ENCODE measurements around the gene PDZD4. TPM values are rescaled to one million over a fixed set of nuclear protein-coding genes. Genes with fewer than 3 reads are reported as not detected.

Gene PDZD4
- total RNA-seq, 4 donors from 2014 or later = 0.65 to 1.3 (median 0.80) TPM

DNA sequence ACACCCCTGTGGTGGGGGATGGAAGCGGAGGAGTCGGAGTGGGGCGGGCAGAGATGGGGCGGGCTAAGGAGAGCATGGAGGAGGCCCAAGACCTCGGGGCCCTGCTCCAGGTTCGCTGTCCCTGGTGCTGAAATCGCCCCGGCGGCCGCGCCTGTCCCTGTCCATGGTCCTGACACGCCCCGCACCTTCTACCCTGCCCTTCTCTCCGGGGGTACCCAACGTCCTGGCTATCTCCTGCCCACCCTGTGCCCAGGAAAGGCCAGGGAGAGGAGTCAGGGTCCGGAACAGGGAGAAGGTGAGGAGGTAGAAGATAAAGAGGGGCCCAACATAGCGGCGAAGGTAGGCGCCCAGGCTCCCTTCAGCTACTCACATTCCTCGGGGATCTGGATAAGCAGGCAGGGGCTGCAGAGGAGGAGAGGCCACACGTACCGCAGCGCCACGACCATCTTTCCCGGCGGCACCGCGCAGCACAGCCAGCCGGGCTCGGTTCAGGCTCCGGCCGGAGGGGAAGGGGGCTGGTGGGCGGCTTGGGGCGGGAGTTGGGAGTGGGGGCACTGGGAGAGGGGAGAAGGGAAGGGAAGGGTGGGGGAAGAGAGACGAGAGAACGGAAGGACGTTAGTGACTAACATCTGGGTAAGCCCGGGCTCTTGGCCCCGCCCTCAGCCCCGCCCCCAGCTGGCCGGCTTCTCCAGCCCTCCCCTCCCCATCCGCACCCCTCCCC lies 45.2 kb upstream of the PDZD4 start:
- TF ChIP-seq, protein P1, sequence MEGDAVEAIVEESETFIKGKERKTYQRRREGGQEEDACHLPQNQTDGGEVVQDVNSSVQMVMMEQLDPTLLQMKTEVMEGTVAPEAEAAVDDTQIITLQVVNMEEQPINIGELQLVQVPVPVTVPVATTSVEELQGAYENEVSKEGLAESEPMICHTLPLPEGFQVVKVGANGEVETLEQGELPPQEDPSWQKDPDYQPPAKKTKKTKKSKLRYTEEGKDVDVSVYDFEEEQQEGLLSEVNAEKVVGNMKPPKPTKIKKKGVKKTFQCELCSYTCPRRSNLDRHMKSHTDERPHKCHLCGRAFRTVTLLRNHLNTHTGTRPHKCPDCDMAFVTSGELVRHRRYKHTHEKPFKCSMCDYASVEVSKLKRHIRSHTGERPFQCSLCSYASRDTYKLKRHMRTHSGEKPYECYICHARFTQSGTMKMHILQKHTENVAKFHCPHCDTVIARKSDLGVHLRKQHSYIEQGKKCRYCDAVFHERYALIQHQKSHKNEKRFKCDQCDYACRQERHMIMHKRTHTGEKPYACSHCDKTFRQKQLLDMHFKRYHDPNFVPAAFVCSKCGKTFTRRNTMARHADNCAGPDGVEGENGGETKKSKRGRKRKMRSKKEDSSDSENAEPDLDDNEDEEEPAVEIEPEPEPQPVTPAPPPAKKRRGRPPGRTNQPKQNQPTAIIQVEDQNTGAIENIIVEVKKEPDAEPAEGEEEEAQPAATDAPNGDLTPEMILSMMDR (IDR thresholded peaks at IDR 0.05; ENCODE audit: low read depth) = no peak

DNA sequence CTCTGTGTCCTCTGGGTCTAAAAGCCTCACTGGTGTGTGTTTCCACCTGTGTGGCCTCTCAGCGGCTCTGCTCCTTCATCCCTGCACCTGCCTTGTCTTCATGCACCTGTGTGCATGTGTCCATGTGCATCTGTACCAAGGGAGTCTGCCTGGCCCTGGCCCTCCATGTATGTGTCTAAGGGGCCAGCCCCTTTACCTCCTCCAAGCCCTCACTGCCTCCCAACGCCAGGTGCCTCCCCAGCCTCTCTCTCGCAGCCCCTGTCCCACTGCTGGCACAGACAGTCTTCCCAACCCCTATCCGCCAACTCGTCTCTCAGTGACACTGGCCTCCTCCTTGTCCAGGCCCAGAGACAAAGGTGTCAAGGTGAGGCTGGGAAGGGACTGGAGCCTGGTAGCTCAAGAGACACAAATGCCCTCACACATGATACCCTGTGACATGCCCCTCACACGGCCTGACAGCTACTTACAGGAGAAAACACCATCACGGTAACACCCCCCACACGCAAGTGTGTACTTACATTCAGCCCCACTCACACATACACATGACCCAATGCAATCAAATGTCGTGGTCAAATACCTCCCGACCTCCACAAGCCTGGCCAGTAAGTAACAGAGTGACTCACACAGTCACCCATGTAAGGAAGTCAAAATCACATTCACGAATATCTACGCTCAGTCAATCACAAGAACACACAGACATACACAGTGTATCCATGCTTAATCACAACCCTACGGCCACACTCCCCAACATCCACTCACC lies 44.2 kb upstream of the PDZD4 start:
- TF ChIP-seq, protein P1 (IDR thresholded peaks at IDR 0.05; ENCODE audit: low read depth) = no peak

DNA sequence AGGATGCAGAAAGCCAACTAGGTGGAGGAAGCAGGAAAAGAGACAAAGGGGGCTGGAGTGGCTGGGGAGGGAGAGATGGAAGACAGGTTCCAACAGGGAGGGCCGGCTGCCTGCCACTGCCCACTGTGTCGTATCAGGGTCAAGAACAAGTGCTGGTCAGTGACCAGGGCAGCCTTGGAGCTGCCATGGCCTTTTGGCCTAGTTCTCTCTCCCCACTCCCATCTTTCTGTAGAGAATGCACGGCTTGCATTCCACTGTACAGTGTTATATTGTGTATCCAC lies 43.7 kb upstream of the PDZD4 start:
- TF ChIP-seq, protein P1 (IDR thresholded peaks at IDR 0.05; ENCODE audit: low read depth) = no peak

DNA sequence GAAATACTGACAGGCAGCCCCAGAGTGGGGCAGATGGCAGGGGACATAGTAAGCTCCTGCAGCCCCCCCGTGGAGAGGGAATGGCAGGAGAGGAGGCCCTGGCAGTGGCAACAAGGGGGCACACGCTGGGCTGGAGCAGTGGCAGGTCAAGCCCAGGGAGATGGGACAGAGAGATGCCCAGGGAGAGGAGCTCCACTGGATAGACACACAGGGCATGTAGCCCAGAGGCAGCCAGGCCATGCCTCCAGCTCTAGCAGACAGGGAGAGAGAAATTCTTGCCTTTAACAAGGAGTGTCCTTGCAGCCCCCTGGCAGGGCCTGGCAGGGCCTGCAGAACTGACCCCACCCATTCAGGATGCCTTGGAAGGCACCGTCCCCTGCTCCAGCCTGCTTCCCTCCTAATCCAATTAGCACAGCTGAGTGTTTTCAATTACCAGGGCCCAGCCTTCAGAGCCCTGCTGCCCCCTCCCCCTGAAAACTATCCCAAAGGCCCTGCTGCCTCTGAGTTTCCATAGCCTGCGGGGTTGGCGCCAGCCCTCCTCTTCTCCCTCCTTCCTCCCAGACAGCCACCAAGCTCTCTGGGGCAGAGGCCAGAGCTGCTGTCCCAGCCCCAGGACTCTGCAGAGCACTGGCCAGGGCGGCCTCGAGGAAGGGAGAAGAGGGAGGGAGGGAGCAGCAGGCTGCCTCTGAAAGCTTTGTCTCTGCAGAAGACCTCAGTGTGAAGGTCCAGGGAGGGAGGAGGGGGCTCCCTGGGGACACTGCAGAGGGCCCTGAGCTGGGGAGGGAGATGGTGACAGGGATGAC lies 43.1 kb upstream of the PDZD4 start:
- TF ChIP-seq, protein P1 (IDR thresholded peaks at IDR 0.05; ENCODE audit: low read depth) = no peak

DNA sequence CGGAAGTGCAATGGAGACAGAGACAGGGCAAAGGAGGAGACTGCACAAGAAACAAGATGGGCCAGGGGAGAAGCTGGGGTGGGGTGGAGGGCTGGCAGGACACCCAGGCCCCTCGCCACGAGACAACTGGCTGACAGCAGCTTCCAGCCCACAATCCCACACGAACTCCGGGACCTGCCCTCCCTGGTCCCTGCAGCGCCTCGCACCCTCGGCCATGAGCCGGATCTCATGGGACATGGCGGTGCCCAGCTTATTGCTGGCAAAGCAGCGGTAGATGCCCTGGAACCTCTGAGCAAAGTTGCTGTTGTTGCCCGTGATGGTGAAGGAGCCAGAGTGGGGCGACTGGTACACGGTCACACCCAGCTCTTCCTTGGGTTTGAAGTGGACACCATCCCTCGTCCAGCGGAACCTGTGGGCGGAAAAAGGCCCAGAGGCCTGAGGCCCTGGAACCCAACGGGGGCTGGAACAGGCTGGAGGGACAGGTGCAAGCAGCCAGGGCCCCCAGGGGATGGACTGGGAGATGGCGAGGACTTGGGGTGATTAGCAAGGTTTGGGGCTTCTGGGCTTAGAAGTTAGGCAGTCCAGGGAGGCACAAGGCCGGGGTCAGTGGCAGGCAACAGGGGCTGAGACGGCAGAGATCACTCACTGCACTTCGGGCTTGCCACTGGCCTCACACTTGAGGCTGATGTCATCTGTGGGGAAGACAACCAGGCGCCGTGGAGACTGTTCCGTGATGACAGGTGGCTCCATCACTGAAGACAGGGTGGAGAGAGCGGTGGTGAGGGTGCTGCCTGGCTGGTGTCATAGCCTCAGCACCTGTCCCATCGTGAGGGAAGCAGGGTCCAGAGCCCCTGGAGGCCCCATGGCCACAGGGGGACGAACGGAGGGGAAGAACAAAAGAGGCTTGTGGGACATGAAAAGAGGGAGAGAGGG lies 41.9 kb upstream of the PDZD4 start:
- TF ChIP-seq, protein P1 (IDR thresholded peaks at IDR 0.05; ENCODE audit: low read depth) = no peak

DNA sequence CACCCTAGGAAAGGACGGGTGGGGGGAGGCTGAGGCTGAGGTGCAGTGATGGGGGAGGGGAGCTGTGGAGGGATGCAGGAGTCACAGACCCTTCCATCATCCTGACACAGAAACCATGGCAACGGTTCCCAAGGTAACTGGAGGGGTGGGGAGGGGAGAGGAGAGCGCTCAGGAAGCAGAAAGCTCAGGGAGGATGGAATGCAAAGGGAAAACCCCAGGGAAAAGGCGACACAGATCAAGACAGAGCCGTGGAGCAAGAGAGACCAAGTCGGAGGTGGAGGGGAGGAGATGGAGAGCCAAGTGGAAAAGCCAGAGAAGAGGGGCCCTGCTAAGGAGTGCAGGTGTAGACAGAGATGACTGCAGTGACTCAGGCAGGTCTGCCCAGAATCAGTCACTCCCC lies 41.1 kb upstream of the PDZD4 start:
- TF ChIP-seq, protein P1 (IDR thresholded peaks at IDR 0.05; ENCODE audit: low read depth) = no peak

All from subcutaneous adipose tissue (tissue), 4 donors.